Measurements from ENCODE around the gene SPSB3.

The SPSB3 gene

GRCh38 chr16:1782408-1783264 is at the start of gene SPSB3, which contains the start of gene NUBP2:
SPSB3 (minus strand) TSS chr16:1782571; CDS start chr16:1781483, 1,088 bp downstream.
NUBP2 (plus strand) TSS chr16:1782960; CDS start chr16:1783021, 61 bp downstream.
- DNase-seq (ENCODE audit: low read depth in 2 of 2): peak; percentile 96 to 99

DNA sequence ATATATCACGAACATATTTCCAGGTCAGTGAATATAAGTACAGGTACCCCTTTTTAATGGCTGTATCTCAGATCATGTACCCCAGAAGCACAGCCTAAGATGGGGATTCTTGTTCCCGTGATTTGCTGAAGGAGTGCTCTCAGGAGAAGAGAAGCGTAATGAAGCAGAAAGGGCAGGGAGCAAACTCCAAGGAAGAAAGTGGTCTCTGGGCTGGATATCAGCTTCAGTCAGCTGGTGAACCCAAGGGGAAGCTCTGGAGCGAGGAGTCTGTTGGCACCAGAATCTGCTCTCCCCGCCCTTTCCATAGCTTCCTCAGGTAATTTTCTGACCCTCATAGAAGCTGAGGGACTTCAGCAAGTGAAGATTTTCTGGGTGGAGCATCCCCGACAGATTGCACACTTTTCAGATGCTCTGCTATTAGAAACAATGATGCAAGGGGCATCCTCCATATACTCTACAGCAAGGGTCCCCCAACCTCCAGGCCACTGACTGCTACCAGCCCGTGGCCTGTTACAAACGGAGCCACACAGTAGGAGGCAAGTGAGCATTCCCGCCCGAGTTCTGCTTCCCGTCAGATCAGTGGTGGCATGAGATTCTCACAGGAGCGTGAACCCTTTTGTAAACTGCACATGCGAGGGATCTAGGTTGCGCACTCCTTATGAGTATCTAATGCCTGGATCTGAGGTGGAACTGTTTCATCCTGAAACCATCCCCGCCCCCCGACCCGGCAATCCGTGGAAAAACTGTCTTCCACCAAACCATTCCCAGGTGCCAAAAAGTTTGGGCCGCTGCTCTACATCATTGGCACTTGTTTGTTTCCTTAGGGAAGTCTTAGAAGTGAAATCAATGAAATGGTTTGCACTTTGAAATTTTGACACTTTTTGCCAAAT is 49.1 kb upstream of the SPSB3 start:
- no peak for DNase-seq (ENCODE audit: low read depth in 2 of 2)

GRCh38 chr16:1830213-1830612 is 47.8 kb upstream of the SPSB3 start:
- DNase-seq (ENCODE audit: low read depth in 2 of 2): no peak

- no peak for DNase-seq (ENCODE audit: low read depth in 2 of 2)
Measured at GRCh38 chr16:1828645-1829410, 46.5 kb upstream of the SPSB3 start.

DNA sequence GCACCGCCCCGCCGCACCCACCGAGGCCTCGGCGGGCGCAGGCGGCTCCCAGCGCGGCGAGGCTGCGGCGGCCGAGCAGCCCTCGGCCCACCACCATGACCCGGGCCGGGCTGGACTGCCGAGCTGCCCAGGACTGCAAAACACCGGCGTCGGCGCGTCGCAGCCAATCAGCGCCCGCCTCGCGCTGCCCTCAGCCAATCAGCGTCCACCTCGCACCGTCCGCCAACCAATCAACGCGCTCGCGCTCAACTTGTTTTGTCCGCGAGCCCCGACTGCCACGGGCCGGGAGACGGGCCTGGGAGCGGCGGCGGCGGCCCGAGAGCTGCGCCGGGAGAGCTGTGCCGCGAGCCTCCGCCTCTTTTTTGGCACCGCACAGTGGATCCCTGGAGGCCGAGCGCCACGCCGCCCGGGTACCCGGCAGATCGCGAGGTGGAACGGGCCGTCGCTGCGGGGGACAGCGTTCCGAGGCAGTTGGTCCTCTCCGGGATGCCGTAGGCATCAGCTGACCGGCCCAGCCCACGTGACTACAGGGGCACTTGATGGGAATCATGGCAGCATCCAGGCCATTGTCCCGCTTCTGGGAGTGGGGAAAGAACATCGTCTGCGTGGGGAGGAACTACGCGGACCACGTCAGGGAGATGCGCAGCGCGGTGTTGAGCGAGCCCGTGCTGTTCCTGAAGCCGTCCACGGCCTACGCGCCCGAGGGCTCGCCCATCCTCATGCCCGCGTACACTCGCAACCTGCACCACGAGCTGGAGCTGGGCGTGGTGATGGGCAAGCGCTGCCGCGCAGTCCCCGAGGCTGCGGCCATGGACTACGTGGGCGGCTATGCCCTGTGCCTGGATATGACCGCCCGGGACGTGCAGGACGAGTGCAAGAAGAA is 44.6 kb upstream of the SPSB3 start, which contains the start of the genes FAHD1 and HAGH:
FAHD1 (plus strand) TSS at position 516 of the 883 bp plus-strand sequence; CDS start at position 549, 33 bp downstream.
HAGH (minus strand) TSS at position 135 of the 883 bp plus-strand sequence; CDS start at position 97, 38 bp downstream.
- DNase-seq (ENCODE audit: low read depth in 2 of 2): peak; percentile 85

DNA sequence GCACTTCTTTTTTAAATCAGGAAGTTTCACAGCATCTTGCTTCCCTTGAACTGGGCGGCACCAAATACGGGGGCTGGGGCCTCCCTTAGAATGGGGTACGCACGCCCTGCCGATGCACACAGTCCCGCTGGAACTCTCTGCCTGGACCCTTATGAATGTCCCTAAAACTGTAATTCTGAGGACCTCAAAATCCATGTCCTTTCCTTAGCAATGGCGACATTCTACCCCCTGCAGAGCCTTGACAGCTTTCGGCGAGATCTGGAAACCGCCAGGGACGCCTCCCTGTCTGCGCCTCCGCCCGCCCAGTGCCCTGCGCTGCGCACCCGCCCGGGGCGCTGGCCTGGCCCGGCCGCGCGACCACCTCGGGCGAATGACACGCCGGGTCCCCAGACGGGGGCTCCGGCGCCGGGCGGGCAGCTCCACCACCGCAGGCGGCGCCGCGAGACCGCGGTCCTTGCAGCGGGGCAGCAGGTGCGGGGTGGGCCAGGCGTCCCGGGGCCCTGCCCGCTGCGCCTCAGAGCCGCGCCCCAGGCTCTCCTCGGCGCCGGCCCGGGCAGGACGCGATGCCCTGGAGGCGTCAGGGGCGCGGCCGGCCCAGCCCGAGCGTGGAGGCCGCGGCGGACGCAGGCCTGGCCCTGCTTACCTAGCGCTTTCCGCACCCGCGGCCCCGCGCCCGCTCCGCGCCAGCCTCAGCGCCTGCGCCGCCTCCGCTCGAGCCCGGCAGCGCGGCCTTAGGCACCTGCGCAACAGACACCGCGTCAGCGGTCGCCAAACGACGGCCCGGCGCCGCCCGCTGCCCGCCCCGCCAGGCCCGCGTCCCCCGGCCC is 43.7 kb upstream of the SPSB3 start:
- DNase-seq (ENCODE audit: low read depth in 2 of 2): peak; percentile 45 to 58

GRCh38 chr16:1825381-1825863 is 43.1 kb upstream of the SPSB3 start:
- DNase-seq (ENCODE audit: low read depth in 2 of 2): no peak

DNA sequence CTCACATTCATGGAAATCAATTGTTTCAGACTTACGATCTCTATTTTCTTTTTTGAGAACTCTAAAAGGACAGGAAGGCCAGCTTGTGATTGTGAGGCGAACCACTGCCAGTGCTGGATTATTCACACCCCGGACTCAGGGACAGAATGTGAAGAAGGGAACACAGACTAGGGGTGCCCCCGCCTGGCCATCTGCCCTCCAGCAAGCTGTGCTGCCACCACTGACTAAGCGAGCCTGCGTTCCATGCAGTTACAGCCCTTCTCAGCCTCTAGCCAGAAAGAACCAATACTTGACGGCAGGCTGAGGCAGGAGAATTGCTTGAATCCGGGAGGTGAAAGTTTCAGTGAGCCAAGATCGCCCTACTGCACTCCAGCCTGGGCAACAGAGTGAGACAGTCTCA is 41.5 kb upstream of the SPSB3 start:
- no peak for DNase-seq (ENCODE audit: low read depth in 2 of 2)

GRCh38 chr16:1822801-1823200 is 40.4 kb upstream of the SPSB3 start:
- no peak for DNase-seq (ENCODE audit: low read depth in 2 of 2)

- DNase-seq (ENCODE audit: low read depth in 2 of 2): no peak
Measured at GRCh38 chr16:1821861-1822611, 39.7 kb upstream of the SPSB3 start.

GRCh38 chr16:1820946-1821290 is 38.5 kb upstream of the SPSB3 start:
- no peak for DNase-seq (ENCODE audit: low read depth in 2 of 2)

DNA sequence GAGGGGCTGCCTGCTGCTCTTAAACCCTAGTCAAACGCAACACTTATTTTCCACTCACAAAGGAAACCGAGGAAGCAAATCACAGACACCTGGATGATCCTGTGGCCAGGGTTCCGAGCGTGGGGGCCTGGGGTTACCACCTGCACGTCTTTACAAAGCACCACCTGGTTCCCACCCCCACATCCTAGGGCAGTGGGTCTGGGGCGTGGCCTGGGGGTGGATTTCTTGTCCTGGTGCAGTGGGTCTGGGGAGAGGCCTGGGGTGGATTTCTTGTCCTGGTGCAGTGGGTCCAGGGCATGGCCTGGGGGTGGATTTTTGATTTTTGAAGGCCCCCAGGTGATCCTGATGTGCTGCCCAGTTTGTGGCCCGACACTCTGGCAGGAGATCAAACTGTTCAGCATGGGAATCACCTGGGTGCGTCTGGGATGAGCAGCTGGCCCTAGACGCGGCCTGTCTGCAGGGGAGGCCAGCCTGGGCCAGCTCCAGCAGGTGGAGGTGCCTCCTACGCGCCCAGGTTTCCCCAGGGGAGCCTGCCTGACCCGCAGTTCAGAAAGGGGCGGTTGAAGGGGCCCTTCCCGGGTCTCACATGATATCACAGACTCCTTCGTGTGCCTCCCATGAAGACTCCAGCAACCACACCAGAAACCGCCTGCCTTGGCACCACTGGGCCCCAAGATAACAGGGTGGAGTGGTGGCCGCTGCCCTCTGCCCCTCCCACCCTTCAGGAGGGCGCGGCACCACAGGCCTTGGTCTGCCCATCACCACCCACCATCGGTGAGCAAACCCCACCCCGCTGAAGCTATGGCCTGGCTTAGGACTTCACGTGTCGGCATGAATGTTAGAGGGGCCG is 38.0 kb upstream of the SPSB3 start:
- no peak for DNase-seq (ENCODE audit: low read depth in 2 of 2)

DNA sequence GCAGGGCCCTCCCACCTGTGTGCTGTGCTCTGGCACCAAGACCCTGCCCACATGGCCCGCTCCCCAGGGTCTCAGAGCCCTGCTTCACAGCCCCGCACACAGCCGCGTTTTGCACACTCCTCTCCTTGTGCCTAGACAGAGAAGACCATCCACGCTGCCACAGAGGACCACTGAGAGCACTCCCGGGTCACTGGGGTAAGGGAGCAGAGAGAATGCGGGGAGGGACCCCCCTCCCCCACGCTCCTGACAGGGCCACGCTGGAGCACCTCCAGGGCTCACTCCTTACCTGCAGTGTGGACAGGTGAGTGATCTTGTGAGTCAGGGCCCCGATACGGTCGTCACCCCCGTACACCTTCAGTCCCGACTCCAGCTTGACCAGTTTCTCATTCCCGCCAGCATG is 37.2 kb upstream of the SPSB3 start:
- no peak for DNase-seq (ENCODE audit: low read depth in 2 of 2)

- no peak for DNase-seq (ENCODE audit: low read depth in 2 of 2)
Measured at GRCh38 chr16:1818873-1819525, 36.6 kb upstream of the SPSB3 start.

DNA sequence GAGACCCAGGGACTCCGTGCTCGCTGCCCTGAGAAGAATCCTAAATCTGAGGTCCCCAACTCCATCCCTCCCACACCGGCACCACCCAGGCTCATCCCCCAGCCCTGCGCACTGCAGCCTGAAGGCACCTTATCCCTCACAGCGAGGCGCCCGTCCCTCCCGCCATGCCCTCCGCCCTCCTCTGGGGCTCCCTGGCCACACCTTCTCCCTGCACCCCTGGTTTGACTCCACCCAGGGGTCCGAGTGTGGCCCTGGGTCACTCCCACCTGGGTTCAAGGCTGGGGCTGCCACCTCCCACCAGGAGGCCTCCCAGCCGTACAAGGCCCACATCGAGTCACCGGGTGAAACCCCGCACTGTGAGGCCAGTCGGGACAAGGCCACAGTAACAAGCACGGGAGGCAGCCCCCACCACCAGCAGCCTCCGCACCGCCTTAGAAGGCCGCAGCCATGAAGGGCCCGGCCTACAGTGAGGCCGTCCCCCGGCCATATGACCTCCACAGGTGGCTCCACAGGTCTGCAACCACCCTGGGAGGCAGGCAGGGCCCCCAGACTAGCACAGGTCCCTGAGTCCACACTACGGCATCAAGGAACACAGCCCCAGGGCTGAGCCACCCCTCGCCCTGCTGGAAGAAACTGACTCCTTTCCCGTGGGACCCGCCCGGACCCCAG is 36.0 kb upstream of the SPSB3 start:
- no peak for DNase-seq (ENCODE audit: low read depth in 2 of 2)

DNA sequence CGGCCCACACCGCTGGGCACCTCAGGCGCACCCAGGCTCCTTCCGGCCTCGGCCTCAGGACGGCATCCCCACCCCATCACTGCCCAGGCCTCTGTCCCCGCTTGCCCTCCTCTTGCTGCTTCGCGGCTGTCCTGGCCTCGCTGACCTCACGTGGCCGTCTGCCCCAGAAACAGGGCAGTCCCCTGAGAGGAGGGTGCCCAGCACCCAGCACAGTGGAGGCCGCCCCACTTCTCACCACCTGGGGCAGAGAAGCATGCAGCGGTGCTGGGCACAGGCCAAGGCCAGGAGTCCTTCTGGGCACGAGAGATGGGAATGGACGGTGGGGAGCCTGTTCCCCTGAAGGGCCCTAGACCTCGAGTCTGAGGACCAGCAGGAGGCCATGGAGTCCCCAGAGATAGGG is 35.3 kb upstream of the SPSB3 start:
- no peak for DNase-seq (ENCODE audit: low read depth in 2 of 2)

DNA sequence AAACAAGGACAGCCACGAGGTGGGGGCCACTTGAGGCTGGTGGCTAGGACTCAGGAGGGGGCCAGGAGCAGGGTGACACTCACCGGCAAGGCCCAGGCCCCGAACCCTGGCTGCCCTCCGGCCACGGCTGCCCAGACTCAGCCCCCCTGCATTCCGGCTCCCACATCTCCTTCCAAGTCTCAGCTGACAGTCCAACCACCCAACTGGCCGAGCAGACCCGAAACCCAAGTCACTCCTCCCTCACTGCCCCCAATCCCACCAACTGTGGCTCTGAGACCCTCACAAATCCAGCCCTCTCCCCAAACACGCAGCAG is 34.9 kb upstream of the SPSB3 start:
- no peak for DNase-seq (ENCODE audit: low read depth in 2 of 2)

All from stimulated activated CD4-positive, alpha-beta T cell treated with anti-CD3 and anti-CD28 coated beads, Interleukin-12 subunit alpha, Interleukin-12 subunit beta, amount 100 ng/mL, for 24 hours (primary cell).